Body of pancreas (tissue), 4 donors: ENCODE data around the gene ZRSR2. TPM values are rescaled to one million over a fixed set of nuclear protein-coding genes. Genes with fewer than 3 reads are reported as not detected.

Experiments used
- ATAC-seq: fragments of 150-250 bp; one replicate; pipeline ENCODE4 v1.9.1; 2016
- DNase-seq, 4 donors: peaks; one replicate each; pipeline ENCODE4 v3.0.0-alpha.2; 2019
- H3K27ac ChIP-seq, 4 donors: fragments of 200-600 bp; sonication (generic); 1 replicate in 3 of 4; 2 replicates in 1 of 4; pipeline versions ENCODE4 v1.5.1 to v1.6.1; 2016 to 2019; ENCODE audit warnings: mild to moderate bottlenecking in 1 of 4, mixed read lengths in 1 of 4, moderate library complexity in 1 of 4
- H3K27me3 ChIP-seq, 2 donors: fragments of 200-600 bp; sonication (generic); one replicate each; pipeline ENCODE4 v1.6.0; 2016; ENCODE audit warnings: mild to moderate bottlenecking in 1 of 2
- H3K36me3 ChIP-seq, 2 donors: fragments of 200-600 bp; sonication (generic); replicated peaks in 1 of 2; 2 replicates each; pipeline ENCODE4 v1.5.1; 2016; ENCODE audit warnings: low read depth in 2 of 2; ENCODE audit not compliant: insufficient read depth in 1 of 2
- H3K4me1 ChIP-seq: fragments of 200-600 bp; sonication (generic); one replicate; pipeline ENCODE4 v1.6.0; 2016
- H3K4me3 ChIP-seq, 2 donors: fragments of 200-600 bp; sonication (generic); 1 replicate in 1 of 2; 2 replicates in 1 of 2; pipeline ENCODE4 v1.5.1; 2016 to 2019
- H3K9me3 ChIP-seq, 3 donors: fragments of 200-600 bp; sonication (generic); 1 replicate in 2 of 3; 2 replicates in 1 of 3; pipeline ENCODE4 v1.5.1; 2016
- POLR2A ChIP-seq, 3 donors: fragments of 450-650 bp; IDR thresholded peaks; one replicate each; pipeline ENCODE4 v1.6.1; 2016; ENCODE audit warnings: antibody characterized with exemption in 3 of 3, mild to moderate bottlenecking in 2 of 3
- WGBS, 2 donors: methylation state at CpG; one replicate each; pipeline ENCODE4 v1.1.5; 2017; 5-methylcytosine and 5-hydroxymethylcytosine counted together
- intact Hi-C: fragments of 100-400 bp; cut with DNase I; formaldehyde crosslinking; loops from one replicate; pipeline ENCODE4 v1.15.1; 2023
- total RNA-seq, 2 donors: library from RNA; depleted of rRNA; stranded (reverse); fragments of >200 nt; gene quantifications; one replicate each; pipeline ENCODE4 v1.1.0, GENCODE V29; 2016
- TF ChIP-seq, protein P1 (sequence below), 7 experiments: fragments of 450-650 bp in 4 of 7; fragments of 200-600 bp in 3 of 7; sonication (generic) in 3 of 7; IDR thresholded peaks; one replicate each; pipeline ENCODE4 v1.5.1; 2016 to 2019; ENCODE audit warnings: antibody characterized with exemption in 7 of 7

The ZRSR2 gene
- total RNA-seq, 2 donors from 2014 or later: 5.7 to 9.2 TPM

- WGBS, 2 donors: 88 to 94% methylated on average over 1 of the region's 1 CpG
- DNase-seq: no peak
- TF ChIP-seq, protein P1, sequence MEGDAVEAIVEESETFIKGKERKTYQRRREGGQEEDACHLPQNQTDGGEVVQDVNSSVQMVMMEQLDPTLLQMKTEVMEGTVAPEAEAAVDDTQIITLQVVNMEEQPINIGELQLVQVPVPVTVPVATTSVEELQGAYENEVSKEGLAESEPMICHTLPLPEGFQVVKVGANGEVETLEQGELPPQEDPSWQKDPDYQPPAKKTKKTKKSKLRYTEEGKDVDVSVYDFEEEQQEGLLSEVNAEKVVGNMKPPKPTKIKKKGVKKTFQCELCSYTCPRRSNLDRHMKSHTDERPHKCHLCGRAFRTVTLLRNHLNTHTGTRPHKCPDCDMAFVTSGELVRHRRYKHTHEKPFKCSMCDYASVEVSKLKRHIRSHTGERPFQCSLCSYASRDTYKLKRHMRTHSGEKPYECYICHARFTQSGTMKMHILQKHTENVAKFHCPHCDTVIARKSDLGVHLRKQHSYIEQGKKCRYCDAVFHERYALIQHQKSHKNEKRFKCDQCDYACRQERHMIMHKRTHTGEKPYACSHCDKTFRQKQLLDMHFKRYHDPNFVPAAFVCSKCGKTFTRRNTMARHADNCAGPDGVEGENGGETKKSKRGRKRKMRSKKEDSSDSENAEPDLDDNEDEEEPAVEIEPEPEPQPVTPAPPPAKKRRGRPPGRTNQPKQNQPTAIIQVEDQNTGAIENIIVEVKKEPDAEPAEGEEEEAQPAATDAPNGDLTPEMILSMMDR (IDR thresholded peaks at IDR 0.05): no peak
- no peak for TF ChIP-seq POLR2A (IDR thresholded peaks at IDR 0.05)
- no peak overlapping the region for H3K27ac ChIP-seq
- H3K27me3 ChIP-seq: no peaks in the 10 kb centered on the region
- no peaks in the 10 kb centered on the region for H3K4me1 ChIP-seq
- no peak for ATAC-seq
- H3K9me3 ChIP-seq: no peaks in the 10 kb centered on the region
- H3K36me3 ChIP-seq: no peaks in the 10 kb centered on the region
- intact Hi-C loops: no loop called here
- no peak overlapping the region for H3K4me3 ChIP-seq
Measured at GRCh38 chrX:15858051-15858450, 67.8 kb downstream of the ZRSR2 start.

- no peak overlapping the region for H3K27ac ChIP-seq
- TF ChIP-seq POLR2A (IDR thresholded peaks at IDR 0.05): no peak
- no peaks in the 10 kb centered on the region for H3K27me3 ChIP-seq
- WGBS, 2 donors: 83 to 92% methylated on average over 3 of the region's 3 CpGs
- H3K4me3 ChIP-seq: no peak overlapping the region
- no peaks in the 10 kb centered on the region for H3K4me1 ChIP-seq
- H3K36me3 ChIP-seq: no peaks in the 10 kb centered on the region
- DNase-seq (no peak), ATAC-seq (no peak)
- intact Hi-C loops: no loop called here
- H3K9me3 ChIP-seq: no peaks in the 10 kb centered on the region
Measured at GRCh38 chrX:15860921-15861320, 70.6 kb downstream of the ZRSR2 start.

GRCh38 chrX:15864023-15864422 lies 73.7 kb downstream of the ZRSR2 start:
- Histone ChIP-seq H3K4me3 (no peak overlapping the region), H3K36me3 (no peaks in the 10 kb centered on the region), H3K4me1 (no peaks in the 10 kb centered on the region), H3K27ac (no peak overlapping the region), H3K9me3 (no peaks in the 10 kb centered on the region), H3K27me3 (no peaks in the 10 kb centered on the region)
- no peak for ATAC-seq
- intact Hi-C loops: no loop called here
- TF ChIP-seq, protein P1 (IDR thresholded peaks at IDR 0.05): no peak
- no peak for TF ChIP-seq POLR2A (IDR thresholded peaks at IDR 0.05)
- no peak for DNase-seq
- 80 to 92% methylated on average over 2 of the region's 3 CpGs for WGBS, 2 donors

DNA sequence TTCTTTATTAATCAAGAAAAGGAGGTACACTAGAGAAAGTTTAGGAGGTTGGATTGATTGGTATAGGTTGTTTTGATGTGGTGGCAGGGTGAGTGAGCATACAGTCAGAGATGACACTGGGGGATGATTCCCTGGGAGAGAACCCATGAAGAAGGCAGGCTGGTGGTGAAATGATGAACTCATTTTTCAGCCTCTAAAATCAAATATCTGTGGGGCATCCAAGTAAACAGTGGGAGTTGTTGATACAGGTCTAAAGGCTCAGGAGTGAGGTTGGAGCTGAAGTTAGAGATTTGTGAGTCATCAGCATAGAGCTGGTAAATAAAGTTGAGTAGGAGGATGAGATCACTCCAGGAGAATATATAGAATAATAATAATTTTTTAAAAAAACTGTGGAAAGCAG lies 74.3 kb downstream of the ZRSR2 start:
- intact Hi-C loops: no loop called here
- H3K9me3 ChIP-seq: no peaks in the 10 kb centered on the region

DNA sequence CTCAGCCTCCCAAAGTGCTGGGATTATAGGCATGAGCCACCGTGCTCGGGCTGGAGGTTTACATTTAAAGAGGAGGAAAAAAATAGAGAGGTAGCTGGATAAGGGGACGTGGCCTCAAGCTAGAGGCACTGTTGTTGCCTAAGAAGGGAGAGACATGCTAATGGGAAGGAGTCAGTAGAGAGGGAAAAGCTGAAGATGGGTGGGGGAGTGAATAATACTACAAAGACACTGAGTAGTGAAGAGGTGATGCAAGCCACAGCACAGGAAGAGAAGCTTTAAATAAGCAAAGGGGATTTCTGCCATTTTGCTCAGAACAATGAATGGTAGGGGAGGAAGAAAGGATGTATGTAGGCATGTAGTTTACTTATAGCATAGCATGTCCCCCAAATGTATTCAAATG lies 75.9 kb downstream of the ZRSR2 start:
- H3K27ac ChIP-seq: no peak overlapping the region
- DNase-seq (no peak), ATAC-seq (no peak)
- H3K4me1 ChIP-seq: no peaks in the 10 kb centered on the region
- no peaks in the 10 kb centered on the region for H3K9me3 ChIP-seq
- 77 to 90% methylated on average over 3 of the region's 3 CpGs for WGBS, 2 donors
- H3K4me3 ChIP-seq: no peak overlapping the region
- no peaks in the 10 kb centered on the region for H3K36me3 ChIP-seq
- H3K27me3 ChIP-seq: no peaks in the 10 kb centered on the region
- intact Hi-C loops: no loop called here
- TF ChIP-seq, protein P1 (IDR thresholded peaks at IDR 0.05): no peak

More for the DNA sequence above, 74.3 kb downstream of the ZRSR2 start:
- H3K36me3 ChIP-seq: no peaks in the 10 kb centered on the region
- ATAC-seq: no peak
- no peak overlapping the region for H3K27ac ChIP-seq
- no peak overlapping the region for H3K4me3 ChIP-seq
- no peaks in the 10 kb centered on the region for H3K27me3 ChIP-seq
- TF ChIP-seq, protein P1 (IDR thresholded peaks at IDR 0.05): no peak
- TF ChIP-seq POLR2A (IDR thresholded peaks at IDR 0.05): no peak
- no peaks in the 10 kb centered on the region for H3K4me1 ChIP-seq
- DNase-seq: no peak
